ENCODE measurements around the gene EPB41L2.

Gene EPB41L2

DNA sequence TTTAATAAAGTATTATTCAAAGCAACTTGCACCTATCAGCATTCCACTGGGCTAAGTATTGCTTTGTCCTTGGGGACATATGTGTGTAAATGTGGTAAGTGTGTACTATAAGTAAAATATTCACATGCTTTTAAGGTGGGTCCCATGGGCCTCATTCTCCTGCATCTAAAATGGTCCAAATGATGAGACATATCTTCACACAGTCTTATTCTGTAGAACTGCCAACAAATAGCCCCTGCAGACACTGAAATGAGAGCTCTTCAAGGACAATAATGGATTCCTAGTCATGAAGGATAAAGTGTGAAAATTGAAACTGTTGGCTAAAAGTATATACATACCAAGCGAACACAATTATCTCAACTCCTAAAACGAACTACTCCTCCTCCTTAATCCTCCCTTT lies 154.1 kb downstream of the EPB41L2 start:
- H3K9ac ChIP-seq: no peak overlapping the region
- H4K20me1 ChIP-seq: no peaks in the 10 kb centered on the region
- peaks cover 0 to 18% (median 6%) of the 10 kb centered on the region in 11 experiments; a peak in 6 of 22 replicates for H3K36me3 ChIP-seq
- H3K4me3 ChIP-seq: no peak overlapping the region
- no peak for TF ChIP-seq Cebpa-rat (IDR thresholded peaks at IDR 0.05)
- peaks cover 0 to 6% (median 0%) of the 10 kb centered on the region in 10 experiments; a peak in 3 of 20 replicates for H3K4me1 ChIP-seq
- H3K27ac ChIP-seq: no peak overlapping the region
- H3K4me2 ChIP-seq: no peak overlapping the region
- peaks cover 9 to 29% (median 24%) of the 10 kb centered on the region in 11 experiments; a peak in 17 of 22 replicates for H3K9me3 ChIP-seq (replicated peaks in 1 of 11)
- H3K27me3 ChIP-seq: no peaks in the 10 kb centered on the region

DNA sequence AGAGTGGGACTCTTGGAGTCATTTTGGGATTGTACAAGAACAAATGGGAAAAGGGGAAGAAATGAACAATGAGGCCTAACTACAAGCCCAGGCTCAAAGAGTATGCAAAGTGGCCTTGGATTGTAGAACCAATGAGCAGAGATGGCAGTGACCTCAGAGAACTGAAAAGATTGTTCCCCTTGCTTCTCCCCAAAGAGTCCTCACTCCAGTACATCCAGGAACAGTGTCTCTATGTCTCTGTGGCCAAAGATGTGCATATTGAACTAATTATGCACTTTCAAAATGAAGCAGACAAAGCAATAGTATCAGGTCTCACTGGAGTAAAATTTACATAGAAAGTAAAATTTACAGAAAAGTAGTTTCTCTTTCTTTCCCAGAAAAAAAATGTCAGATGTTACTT lies 154.9 kb downstream of the EPB41L2 start:
- Histone ChIP-seq H3K4me3 (no peak overlapping the region), H3K9me3 (replicated peaks in 1 of 11) (peaks cover 9 to 28% (median 24%) of the 10 kb centered on the region in 11 experiments; a peak in 17 of 22 replicates), H3K9ac (no peak overlapping the region), H3K27ac (no peak overlapping the region), H3K4me1 (peaks cover 0 to 3% (median 0%) of the 10 kb centered on the region in 10 experiments; a peak in 3 of 20 replicates), H4K20me1 (no peaks in the 10 kb centered on the region), H3K4me2 (no peak overlapping the region), H3K27me3 (no peaks in the 10 kb centered on the region), H3K36me3 (peaks cover 0 to 23% (median 8%) of the 10 kb centered on the region in 11 experiments; a peak in 8 of 22 replicates)
- no peak for TF ChIP-seq Cebpa-rat (IDR thresholded peaks at IDR 0.05)

DNA sequence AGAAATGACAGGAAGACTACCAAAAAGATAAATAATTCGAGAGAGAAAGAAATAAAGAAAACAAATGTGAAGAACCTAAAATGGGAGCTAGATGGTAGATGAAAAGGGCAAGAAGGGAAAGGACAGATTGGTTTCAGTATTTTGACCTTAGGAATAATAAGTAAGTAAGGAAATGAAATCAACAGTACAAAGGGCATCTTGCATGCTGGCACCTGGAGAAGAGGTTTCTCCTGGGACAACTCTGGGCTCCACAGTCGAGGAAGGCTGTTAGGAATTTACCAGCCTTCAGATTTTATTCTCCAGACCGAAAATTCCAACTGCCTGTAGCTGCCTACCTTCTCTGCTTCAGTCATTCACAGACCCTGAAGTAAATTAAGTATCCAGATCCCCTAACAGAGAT lies 155.4 kb downstream of the EPB41L2 start:
- H3K4me2 ChIP-seq: no peak overlapping the region
- no peak for TF ChIP-seq Cebpa-rat (IDR thresholded peaks at IDR 0.05)
- H3K9me3 ChIP-seq (replicated peaks in 1 of 11): peaks cover 9 to 24% (median 19%) of the 10 kb centered on the region in 11 experiments; a peak in 17 of 22 replicates

DNA sequence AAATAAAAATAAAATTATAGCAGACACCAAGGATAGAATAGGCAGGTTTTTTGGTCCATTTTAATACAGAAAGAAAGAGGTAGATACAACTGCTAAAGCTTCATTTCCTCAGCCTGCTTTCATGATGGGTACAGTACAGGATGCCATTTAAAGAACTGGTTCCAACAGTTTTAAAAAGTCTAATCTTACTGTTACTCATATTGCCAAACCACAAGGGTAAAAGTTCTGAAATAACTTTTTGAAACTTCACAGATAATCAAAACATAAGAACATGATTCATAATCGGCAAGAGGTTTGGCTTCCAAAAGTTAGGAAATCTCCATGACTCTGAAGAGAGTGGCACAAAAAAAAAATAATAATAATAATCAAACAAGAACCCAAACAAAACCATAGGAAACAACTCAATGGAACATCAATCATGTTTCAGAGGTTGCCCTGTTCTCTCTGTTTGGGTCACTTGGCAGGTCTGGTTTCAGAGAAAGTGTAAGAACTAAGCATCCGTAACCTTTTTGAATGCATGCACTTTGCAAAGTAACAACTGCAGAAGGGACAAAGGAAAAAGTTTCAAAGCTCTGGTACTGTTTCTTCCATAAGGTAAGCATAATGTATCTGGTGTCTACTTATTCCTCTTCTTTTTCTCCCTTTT lies 156.2 kb downstream of the EPB41L2 start:
- Histone ChIP-seq H3K9ac (no peak overlapping the region), H3K4me2 (no peak overlapping the region), H3K4me1 (no peaks in the 10 kb centered on the region; a peak in 1 of 20 replicates), H3K36me3 (peaks cover 0 to 24% (median under 1%) of the 10 kb centered on the region in 11 experiments; a peak in 6 of 22 replicates), H3K27me3 (no peaks in the 10 kb centered on the region), H3K4me3 (no peak overlapping the region), H3K27ac (no peak overlapping the region), H4K20me1 (no peaks in the 10 kb centered on the region), H3K9me3 (replicated peaks in 1 of 11) (peaks cover 2 to 16% (median 11%) of the 10 kb centered on the region in 11 experiments; a peak in 14 of 22 replicates)
- TF ChIP-seq Cebpa-rat (IDR thresholded peaks at IDR 0.05): no peak

More for the DNA sequence above, 155.4 kb downstream of the EPB41L2 start:
- H3K27ac ChIP-seq: no peak overlapping the region
- H3K27me3 ChIP-seq: no peaks in the 10 kb centered on the region
- H3K4me1 ChIP-seq: no peaks in the 10 kb centered on the region; a peak in 1 of 20 replicates
- H3K9ac ChIP-seq: no peak overlapping the region
- H4K20me1 ChIP-seq: no peaks in the 10 kb centered on the region
- no peak overlapping the region for H3K4me3 ChIP-seq
- peaks cover 0 to 26% (median 8%) of the 10 kb centered on the region in 11 experiments; a peak in 8 of 22 replicates for H3K36me3 ChIP-seq

DNA sequence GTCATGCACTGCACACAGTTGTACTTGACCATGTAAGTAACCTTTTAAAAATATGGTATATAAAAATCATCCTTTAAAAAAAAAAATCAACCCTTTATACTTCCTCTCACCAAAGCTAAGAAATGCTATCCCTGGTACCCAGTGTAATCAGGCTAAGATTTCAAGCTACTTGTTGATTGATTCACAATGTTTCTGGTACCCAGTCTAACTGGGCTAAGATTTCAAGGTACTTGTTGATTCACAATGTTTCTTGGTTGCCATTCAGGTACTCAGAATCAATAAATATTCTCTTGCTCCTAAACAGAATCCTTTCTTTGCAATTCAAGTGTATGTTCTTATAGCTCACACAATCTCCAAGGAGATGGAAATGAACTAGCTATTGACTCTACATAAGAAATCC lies 159.4 kb downstream of the EPB41L2 start:
- Histone ChIP-seq H3K4me1 (no peaks in the 10 kb centered on the region), H3K4me3 (no peak overlapping the region)
- no peak for TF ChIP-seq Cebpa-rat (IDR thresholded peaks at IDR 0.05)

DNA sequence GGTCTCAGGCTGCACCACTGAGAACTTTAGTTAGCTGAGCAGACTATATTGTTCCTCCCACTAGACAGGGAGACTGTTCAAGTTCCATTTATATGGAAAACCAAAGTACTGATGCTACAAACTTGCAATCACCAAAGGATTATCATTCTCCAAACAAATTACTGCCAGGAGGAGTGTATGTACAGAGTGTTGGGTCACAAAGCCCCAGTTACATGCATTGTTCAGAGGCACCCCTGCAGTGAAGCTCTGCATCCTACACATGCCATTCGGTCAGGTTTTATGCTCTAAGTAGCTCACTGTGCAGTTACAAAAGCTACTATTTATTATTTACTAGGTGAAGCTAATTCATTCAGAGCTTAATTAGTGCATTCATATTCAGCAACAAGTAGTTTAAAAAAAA lies 160.0 kb downstream of the EPB41L2 start:
- no peak for TF ChIP-seq Cebpa-rat (IDR thresholded peaks at IDR 0.05)
- Histone ChIP-seq H3K9ac (no peak overlapping the region), H3K4me1 (no peaks in the 10 kb centered on the region), H3K36me3 (peaks cover 15 to 49% (median 24%) of the 10 kb centered on the region in 11 experiments; a peak in 21 of 22 replicates), H3K27ac (no peak overlapping the region), H3K4me3 (no peak overlapping the region), H3K27me3 (no peaks in the 10 kb centered on the region), H3K4me2 (no peak overlapping the region), H3K9me3 (replicated peaks in 1 of 11) (no peaks in the 10 kb centered on the region), H4K20me1 (no peaks in the 10 kb centered on the region)

More for the DNA sequence above, 159.4 kb downstream of the EPB41L2 start:
- no peaks in the 10 kb centered on the region for H4K20me1 ChIP-seq
- H3K27me3 ChIP-seq: no peaks in the 10 kb centered on the region
- no peak overlapping the region for H3K9ac ChIP-seq
- no peak overlapping the region for H3K4me2 ChIP-seq
- no peaks in the 10 kb centered on the region for H3K9me3 ChIP-seq (replicated peaks in 1 of 11)
- H3K27ac ChIP-seq: no peak overlapping the region
- peaks cover 15 to 45% (median 21%) of the 10 kb centered on the region in 11 experiments; a peak in 21 of 22 replicates for H3K36me3 ChIP-seq

DNA sequence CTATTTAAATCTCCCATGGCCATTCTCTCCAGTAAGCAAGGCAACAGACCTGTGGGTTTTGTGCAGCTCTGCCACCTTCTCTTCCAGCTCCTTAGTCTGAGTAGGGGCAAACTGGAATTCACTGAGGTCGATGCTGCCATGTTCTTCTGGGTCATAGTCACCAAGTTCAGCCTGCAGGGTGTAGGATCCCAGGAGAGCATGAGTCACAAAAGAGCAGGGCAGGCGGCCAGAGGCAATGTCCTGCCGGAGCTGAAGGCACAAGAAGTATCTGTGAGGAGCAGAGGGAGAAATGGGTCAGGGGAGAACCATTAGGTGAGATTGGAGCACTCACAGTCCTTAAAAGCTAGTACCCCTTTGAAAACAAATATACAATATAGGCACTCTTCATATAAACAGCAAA lies 162.1 kb downstream of the EPB41L2 start:
- Histone ChIP-seq H3K36me3 (peaks cover 19 to 64% (median 32%) of the 10 kb centered on the region in 11 experiments), H3K4me1 (no peaks in the 10 kb centered on the region), H3K9me3 (replicated peaks in 1 of 11) (no peaks in the 10 kb centered on the region), H4K20me1 (no peaks in the 10 kb centered on the region), H3K27me3 (no peaks in the 10 kb centered on the region), H3K9ac (no peak overlapping the region), H3K4me2 (no peak overlapping the region), H3K4me3 (no peak overlapping the region), H3K27ac (no peak overlapping the region)
- TF ChIP-seq Cebpa-rat (IDR thresholded peaks at IDR 0.05): no peak

DNA sequence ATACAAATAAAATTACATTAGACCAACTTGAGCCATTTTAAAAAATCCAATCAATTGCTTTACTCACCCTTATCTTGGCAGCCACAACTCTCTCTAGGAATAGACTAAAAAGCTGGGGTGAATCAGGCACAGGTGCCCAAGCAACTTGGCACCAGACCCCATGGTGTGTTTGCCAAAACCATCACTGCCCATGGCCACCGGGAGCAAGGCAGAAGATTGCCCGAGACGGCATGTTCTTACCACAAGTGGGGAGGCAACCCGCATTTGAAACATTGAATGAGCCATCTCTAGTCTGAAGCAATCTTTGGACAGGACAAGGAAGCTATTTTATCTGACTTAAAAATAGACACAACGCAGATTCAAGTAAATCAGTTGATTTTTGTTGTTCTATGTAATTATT lies 166.8 kb downstream of the EPB41L2 start:
- H3K4me3 ChIP-seq: no peak overlapping the region
- no peak overlapping the region for H3K4me2 ChIP-seq
- peaks cover 0 to 15% (median 2%) of the 10 kb centered on the region in 10 experiments; a peak in 8 of 20 replicates for H3K4me1 ChIP-seq
- TF ChIP-seq Cebpa-rat (IDR thresholded peaks at IDR 0.05): no peak
- H3K27me3 ChIP-seq: no peaks in the 10 kb centered on the region
- no peak overlapping the region for H3K27ac ChIP-seq
- no peaks in the 10 kb centered on the region for H3K9me3 ChIP-seq (replicated peaks in 1 of 11)
- H3K9ac ChIP-seq: no peak overlapping the region
- no peaks in the 10 kb centered on the region; a peak in 1 of 22 replicates for H4K20me1 ChIP-seq
- H3K36me3 ChIP-seq: peaks cover 19 to 95% (median 69%) of the 10 kb centered on the region in 11 experiments

DNA sequence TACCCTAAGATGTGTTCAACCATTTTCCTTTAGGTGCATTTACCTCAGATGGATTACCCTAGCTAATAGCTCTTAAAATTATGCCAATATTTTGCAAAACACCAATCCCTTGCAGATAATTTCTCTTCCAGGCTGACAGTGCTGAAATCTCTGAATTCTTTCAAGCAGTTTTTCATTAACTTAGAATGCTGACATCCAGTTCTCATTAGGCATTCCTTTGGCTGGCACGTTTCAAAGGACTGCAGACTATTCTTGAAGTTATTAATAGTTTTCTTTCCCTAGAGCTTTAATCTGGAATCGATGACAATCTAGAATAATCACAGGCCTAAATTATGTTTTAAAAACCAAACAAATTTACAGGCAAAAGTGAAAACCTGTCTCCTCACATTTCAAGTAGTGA lies 167.5 kb downstream of the EPB41L2 start:
- peaks cover 13 to 96% (median 62%) of the 10 kb centered on the region in 11 experiments for H3K36me3 ChIP-seq

More for the DNA sequence above, 167.5 kb downstream of the EPB41L2 start:
- peaks cover 0 to 20% (median 2%) of the 10 kb centered on the region in 10 experiments; a peak in 8 of 20 replicates for H3K4me1 ChIP-seq
- no peak overlapping the region for H3K27ac ChIP-seq
- no peaks in the 10 kb centered on the region for H3K9me3 ChIP-seq (replicated peaks in 1 of 11)
- TF ChIP-seq Cebpa-rat (IDR thresholded peaks at IDR 0.05): no peak
- H3K27me3 ChIP-seq: no peaks in the 10 kb centered on the region
- H3K4me2 ChIP-seq: no peak overlapping the region
- H3K4me3 ChIP-seq: no peak overlapping the region
- no peak overlapping the region for H3K9ac ChIP-seq
- no peaks in the 10 kb centered on the region; a peak in 1 of 22 replicates for H4K20me1 ChIP-seq

All from BLaER1 treated with 17β-estradiol and CSF1 and Interleukin-3, amounts not matched to agents 10 nM and 100 nM (cell line).